HG03060 (cell line): ENCODE data around the gene ORC1.

ENCODE experiments used
- ATAC-seq: cut with Tn5 transposase; IDR thresholded peaks from one replicate; pipeline ENCODE4 v1.9.1; 2021; ENCODE audit warnings: low read depth, moderate number of reproducible peaks; ENCODE audit not compliant: unreplicated experiment

Gene ORC1

GRCh38 chr1:52348704-52349300 lies 55.4 kb downstream of the ORC1 start:
- no peak for ATAC-seq

- ATAC-seq: no peak
Measured at GRCh38 chr1:52346653-52347052, 57.6 kb downstream of the ORC1 start.

GRCh38 chr1:52345252-52345651 lies 59.0 kb downstream of the ORC1 start:
- no peak for ATAC-seq

- no peak for ATAC-seq
Measured at GRCh38 chr1:52343979-52344378, 60.2 kb downstream of the ORC1 start.

- ATAC-seq: no peak
Measured at GRCh38 chr1:52341655-52342260, 62.5 kb downstream of the ORC1 start.

GRCh38 chr1:52337439-52337838 lies 66.8 kb downstream of the ORC1 start:
- ATAC-seq: no peak

GRCh38 chr1:52334906-52335528 lies 69.2 kb downstream of the ORC1 start:
- ATAC-seq: no peak

- no peak for ATAC-seq
Measured at GRCh38 chr1:52332411-52332810, 71.8 kb downstream of the ORC1 start.

- ATAC-seq: no peak
Measured at GRCh38 chr1:52328615-52329014, 75.6 kb downstream of the ORC1 start.

- ATAC-seq: no peak
Measured at GRCh38 chr1:52325786-52326185, 78.4 kb downstream of the ORC1 start.

GRCh38 chr1:52323731-52324130 lies 80.5 kb downstream of the ORC1 start:
- ATAC-seq: no peak
